Measurements from ENCODE around the gene TMEM129.
"Not testable (repeated sequence)": the region's sequence is repeated elsewhere in the genome, so short reads cannot be mapped to it uniquely, and the experiment has no call there.

TMEM129 gene

GRCh38 chr4:1686440-1687036 lies 34.6 kb downstream of the TMEM129 start:
- DNase-seq = no peak

GRCh38 chr4:1685235-1686150 lies 35.6 kb downstream of the TMEM129 start:
- no peak for DNase-seq

GRCh38 chr4:1684506-1685234 lies 36.5 kb downstream of the TMEM129 start:
- DNase-seq = no peak

GRCh38 chr4:1683736-1684505 lies 37.2 kb downstream of the TMEM129 start, which contains the start of gene FAM53A:
FAM53A (minus strand) TSS chr4:1684313; CDS start chr4:1668741, 15,572 bp downstream.
- DNase-seq = peak; percentile 51

GRCh38 chr4:1683261-1683735 lies 37.8 kb downstream of the TMEM129 start:
- DNase-seq = no peak

- no peak for DNase-seq
Measured at GRCh38 chr4:1682860-1683259, 38.3 kb downstream of the TMEM129 start.

- no peak for DNase-seq
Measured at GRCh38 chr4:1678244-1678643, 42.9 kb downstream of the TMEM129 start.

- no peak for DNase-seq
Measured at GRCh38 chr4:1676605-1677525, 44.3 kb downstream of the TMEM129 start.

- no peak for DNase-seq
Measured at GRCh38 chr4:1675802-1676137, 45.4 kb downstream of the TMEM129 start.

- DNase-seq = no peak
Measured at GRCh38 chr4:1675136-1675801, 45.9 kb downstream of the TMEM129 start.

- no peak for DNase-seq
Measured at GRCh38 chr4:1674682-1675081, 46.4 kb downstream of the TMEM129 start.

GRCh38 chr4:1673671-1674070 lies 47.5 kb downstream of the TMEM129 start:
- DNase-seq = no peak

GRCh38 chr4:1671011-1671410 lies 50.1 kb downstream of the TMEM129 start:
- DNase-seq = not testable (repeated sequence)

- no peak for DNase-seq
Measured at GRCh38 chr4:1670279-1670678, 50.8 kb downstream of the TMEM129 start.

GRCh38 chr4:1669850-1670249 lies 51.3 kb downstream of the TMEM129 start:
- no peak for DNase-seq

- no peak for DNase-seq
Measured at GRCh38 chr4:1669270-1669669, 51.9 kb downstream of the TMEM129 start.

GRCh38 chr4:1668488-1668840 lies 52.7 kb downstream of the TMEM129 start:
- no peak for DNase-seq

GRCh38 chr4:1667273-1667672 lies 53.9 kb downstream of the TMEM129 start:
- no peak for DNase-seq

- DNase-seq = no peak
Measured at GRCh38 chr4:1666391-1666790, 54.7 kb downstream of the TMEM129 start.
